K562 (cell line): ENCODE data around the gene TBL2. TPM values are rescaled to one million over a fixed set of nuclear protein-coding genes. Genes with fewer than 3 reads are reported as not detected.

Experiments
- CLOCK ChIP-seq: fragments of 250-450 bp; sonication (Bioruptor Pico); IDR thresholded peaks from 2 replicates; pipeline ENCODE4 v1.4.0; 2020; ENCODE audit warnings: mild to moderate bottlenecking, moderate library complexity, borderline replicate concordance
- DIDO1 ChIP-seq: fragments of 450-650 bp; IDR thresholded peaks from 2 replicates; pipeline ENCODE4 v1.6.1; 2016; ENCODE audit warnings: low read depth, missing biosample characterization, missing genetic modification characterization
- EHMT2 ChIP-seq: fragments of 450-650 bp; IDR thresholded peaks from 2 replicates; pipeline ENCODE4 v1.6.1; 2018; ENCODE audit warnings: antibody characterized with exemption
- LEF1 ChIP-seq: fragments of 450-650 bp; IDR thresholded peaks from 2 replicates; pipeline ENCODE4 v1.6.1; 2016; ENCODE audit warnings: mild to moderate bottlenecking
- PCBP2 ChIP-seq: fragments of 200-400 bp; formaldehyde crosslinking; IDR thresholded peaks from 2 replicates; pipeline ENCODE4 v1.6.1; 2018; ENCODE audit warnings: low read length, low read depth, mild to moderate bottlenecking, moderate library complexity; ENCODE audit not compliant: poor library complexity, severe bottlenecking
- SRSF9 ChIP-seq: fragments of 200-400 bp; formaldehyde crosslinking; IDR thresholded peaks from 2 replicates; pipeline ENCODE4 v1.6.1; 2017; ENCODE audit warnings: low read depth, low read length, borderline replicate concordance
- THAP7 ChIP-seq: fragments of 250-450 bp; sonication (Bioruptor Pico); IDR thresholded peaks from 2 replicates; pipeline ENCODE4 v1.5.0; 2021
- THRB ChIP-seq: fragments of 450-650 bp; formaldehyde crosslinking; conservative IDR thresholded peaks from 2 replicates; pipeline ENCODE4 v1.4.0; 2022; ENCODE audit warnings: mild to moderate bottlenecking, missing genetic modification characterization
- ZBTB17 ChIP-seq: fragments of 450-650 bp; formaldehyde crosslinking; IDR thresholded peaks from 2 replicates; pipeline ENCODE4 v1.4.0; 2020; ENCODE audit warnings: mild to moderate bottlenecking
- ZBTB40 ChIP-seq, 2 experiments: fragments of 450-650 bp in 1 of 2; sonication (generic) in 1 of 2; formaldehyde crosslinking in 1 of 2; IDR thresholded peaks; 2 replicates each; pipeline versions ENCODE4 v1.7.1 to v1.9.0; 2016 to 2022; ENCODE audit warnings: inconsistent platforms in 1 of 2, mild to moderate bottlenecking in 1 of 2, missing genetic modification reagents in 1 of 2
- polyA plus RNA-seq, 8 experiments: library from polyadenylated mRNA; depleted of rRNA in 4 of 8; stranded (reverse) in 5 of 8; unstranded in 3 of 8; fragments of >200 nt; fragmentation: Nextera tagmentation in 2 of 8; fragmentation: Illumina TruSeq in 1 of 8; extraction: Ambion mirVana in 2 of 8; extraction: Trizol in 1 of 8; gene quantifications; 2 replicates each; pipeline versions ENCODE4 v1.2.1 to v1.2.3, GENCODE V29; 2011 to 2014; ENCODE audit warnings: inconsistent platforms in 1 of 8, missing spikeins in 1 of 8
- total RNA-seq, 7 experiments: library from RNA; depleted of rRNA in 6 of 7; stranded (reverse); fragments of >200 nt in 6 of 7; fragmentation: Illumina TruSeq in 2 of 7; extraction: Trizol in 2 of 7; gene quantifications; 2 replicates each; pipeline versions ENCODE4 v1.2.1 to v1.2.3, GENCODE V29; 2011 to 2021; ENCODE audit warnings: low replicate concordance in 1 of 7

Gene TBL2
- total and polyA plus RNA-seq, 9 of the 15 experiments (the other 6 are each of a cell fraction or from before 2014, with no cell fraction given) = 2.5 to 123 (median 49.2) TPM

- TF ChIP-seq ZBTB40 (IDR thresholded peaks at IDR 0.05) = 0 out of 2 replicates have a peak, but pooled peaks have one; percentile 34
- no peak for TF ChIP-seq ZBTB40 (CRISPR knock-in tag; IDR thresholded peaks at IDR 0.05)
- peak; percentile 61; the same call in 1 of the 2 replicates for TF ChIP-seq DIDO1 (tag)
- 0 out of 2 replicates have a peak, but pooled peaks have one; percentile 43 for TF ChIP-seq CLOCK
- TF ChIP-seq SRSF9 = no peak
- TF ChIP-seq ZBTB17 (CRISPR knock-in tag) = peak; percentile 86
- peak; percentile 86 for TF ChIP-seq THRB (CRISPR knock-in tag)
- TF ChIP-seq EHMT2 = no peak
- 0 out of 2 replicates have a peak, but pooled peaks have one; percentile 43 for TF ChIP-seq LEF1
- no peak for TF ChIP-seq PCBP2
- no peak for TF ChIP-seq THAP7 (CRISPR knock-in tag)
These were observed 20.8 kb downstream of the TBL2 start, which contains the start of gene BCL7B (continued) for GRCh38 chr7:73557397-73558257.
